Muscle of leg (tissue), 11 donors: ENCODE measurements around the gene THNSL1. TPM values are rescaled to one million over a fixed set of nuclear protein-coding genes. Genes with fewer than 3 reads are reported as not detected.

ENCODE experiments used
- DNase-seq: peaks from one replicate; pipeline ENCODE4 v3.0.0; 2013
- H3K27ac ChIP-seq: one replicate; pipeline ENCODE4 v1.5.1; 2013; ENCODE audit warnings: mild to moderate bottlenecking, low read length, control low read depth
- H3K27me3 ChIP-seq: one replicate; pipeline ENCODE4 v1.6.1; 2013; ENCODE audit warnings: low read length; ENCODE audit not compliant: control insufficient read depth, insufficient read depth
- H3K36me3 ChIP-seq: one replicate; pipeline ENCODE4 v1.6.1; 2013; ENCODE audit warnings: low read length; ENCODE audit not compliant: control insufficient read depth, insufficient read depth
- H3K4me1 ChIP-seq: one replicate; pipeline ENCODE4 v1.6.1; 2013; ENCODE audit warnings: low read length; ENCODE audit not compliant: control insufficient read depth, insufficient read depth
- H3K4me3 ChIP-seq: one replicate; pipeline ENCODE4 v1.5.1; 2013; ENCODE audit warnings: low read length, control low read depth
- H3K9me3 ChIP-seq: replicated peaks from 2 replicates; pipeline ENCODE4 v1.6.1; 2013; ENCODE audit warnings: low read depth, low read length; ENCODE audit not compliant: control insufficient read depth
- WGBS: methylation state at CpG from one replicate; pipeline ENCODE4 v1.1.5; 2013; ENCODE audit warnings: missing lambda C conversion rate; ENCODE audit not compliant: insufficient coverage; 5-methylcytosine and 5-hydroxymethylcytosine counted together
- polyA plus RNA-seq, 8 donors: library from polyadenylated mRNA; unstranded; fragments of 120-200 nt; gene quantifications; one replicate each; pipeline versions ENCODE4 v1.2.1 to v1.2.3, GENCODE V29; 2013; ENCODE audit warnings: inconsistent platforms in 1 of 8, low replicate concordance in 1 of 8; ENCODE audit not compliant: insufficient read length in 8 of 8, insufficient read depth in 1 of 8
- total RNA-seq: library from RNA; stranded (reverse); fragments of 120-200 nt; gene quantifications from one replicate; pipeline ENCODE4 v1.2.4, GENCODE V29; 2013

Gene THNSL1
- total and polyA plus RNA-seq, 9 donors: 4.1 to 7.0 (median 5.5) TPM

DNA sequence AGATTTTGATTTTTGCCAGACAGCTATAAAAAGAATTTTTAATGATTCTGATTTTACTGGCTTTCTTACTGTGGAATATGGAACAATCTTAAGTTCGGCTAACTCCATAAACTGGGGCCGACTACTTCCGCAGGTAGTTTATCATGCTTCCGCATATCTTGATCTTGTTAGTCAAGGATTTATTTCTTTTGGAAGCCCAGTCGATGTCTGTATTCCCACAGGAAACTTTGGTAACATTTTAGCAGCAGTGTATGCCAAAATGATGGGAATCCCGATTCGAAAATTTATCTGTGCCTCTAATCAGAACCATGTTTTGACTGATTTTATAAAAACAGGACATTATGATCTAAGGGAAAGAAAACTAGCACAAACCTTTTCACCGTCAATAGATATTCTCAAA is 8.1 kb downstream of the THNSL1 start:
- no peaks in the 10 kb centered on the region for H3K36me3 ChIP-seq
- no peaks in the 10 kb centered on the region for H3K4me1 ChIP-seq
- 54% methylated on average over 3 of the region's 8 CpGs for WGBS
- H3K27ac ChIP-seq: no peak overlapping the region
- peak; percentile 16 for DNase-seq
- H3K4me3 ChIP-seq: no peak overlapping the region
- H3K27me3 ChIP-seq: no peaks in the 10 kb centered on the region
- no peaks in the 10 kb centered on the region for H3K9me3 ChIP-seq

- no peak overlapping the region for H3K27ac ChIP-seq
- no peaks in the 10 kb centered on the region for H3K4me1 ChIP-seq
- H3K9me3 ChIP-seq: no peaks in the 10 kb centered on the region
- no peaks in the 10 kb centered on the region for H3K36me3 ChIP-seq
- WGBS: no CpG with 5 or more reads among the region's 1 CpG
- DNase-seq: no peak
- H3K4me3 ChIP-seq: no peak overlapping the region
- H3K27me3 ChIP-seq: no peaks in the 10 kb centered on the region
These were observed 10.1 kb downstream of the THNSL1 start for GRCh38 chr10:25026463-25026862.

DNA sequence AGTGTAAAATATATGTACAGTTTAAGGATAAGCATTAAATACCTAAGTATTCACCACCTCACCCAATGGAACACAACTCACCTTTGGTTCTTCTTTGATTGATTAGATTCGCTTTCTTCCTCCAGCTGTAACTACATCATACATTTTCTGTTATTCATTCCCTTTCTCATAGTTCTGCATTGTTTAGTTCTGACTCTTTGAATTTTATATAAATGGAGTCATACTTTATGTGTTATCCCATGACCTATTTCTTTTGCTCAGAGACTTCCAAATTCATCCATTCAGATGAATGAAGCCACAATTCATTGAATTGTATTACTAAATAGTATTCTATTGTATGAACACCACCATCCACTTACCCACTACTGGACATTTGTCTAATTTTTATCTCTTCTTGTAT is 12.3 kb downstream of the THNSL1 start:
- no CpG with 5 or more reads among the region's 1 CpG for WGBS
- no peaks in the 10 kb centered on the region for H3K4me1 ChIP-seq
- no peaks in the 10 kb centered on the region for H3K36me3 ChIP-seq
- H3K9me3 ChIP-seq: no peaks in the 10 kb centered on the region
- H3K4me3 ChIP-seq: no peak overlapping the region
- DNase-seq: no peak
- no peak overlapping the region for H3K27ac ChIP-seq
- H3K27me3 ChIP-seq: no peaks in the 10 kb centered on the region

GRCh38 chr10:25029519-25029918 is 13.1 kb downstream of the THNSL1 start:
- no peak for DNase-seq
- H3K4me3 ChIP-seq: no peak overlapping the region
- H3K4me1 ChIP-seq: no peaks in the 10 kb centered on the region
- H3K9me3 ChIP-seq: no peaks in the 10 kb centered on the region
- no peaks in the 10 kb centered on the region for H3K36me3 ChIP-seq
- H3K27ac ChIP-seq: no peak overlapping the region
- no CpG with 5 or more reads among the region's 2 CpGs for WGBS
- no peaks in the 10 kb centered on the region for H3K27me3 ChIP-seq

GRCh38 chr10:25036381-25036780 is 20.0 kb downstream of the THNSL1 start:
- H3K27me3 ChIP-seq: no peaks in the 10 kb centered on the region
- H3K36me3 ChIP-seq: no peaks in the 10 kb centered on the region
- H3K9me3 ChIP-seq: no peaks in the 10 kb centered on the region
- no peaks in the 10 kb centered on the region for H3K4me1 ChIP-seq
- H3K27ac ChIP-seq: no peak overlapping the region
- DNase-seq: no peak
- H3K4me3 ChIP-seq: no peak overlapping the region
- WGBS: no CpG with 5 or more reads among the region's 3 CpGs

- no peaks in the 10 kb centered on the region for H3K27me3 ChIP-seq
- no peaks in the 10 kb centered on the region for H3K36me3 ChIP-seq
- no peak overlapping the region for H3K4me3 ChIP-seq
- no CpG with 5 or more reads among the region's 2 CpGs for WGBS
- DNase-seq: no peak
- no peak overlapping the region for H3K27ac ChIP-seq
- no peaks in the 10 kb centered on the region for H3K9me3 ChIP-seq
- H3K4me1 ChIP-seq: no peaks in the 10 kb centered on the region
These were observed 21.9 kb downstream of the THNSL1 start for GRCh38 chr10:25038325-25038724.

- Histone ChIP-seq H3K27ac (no peak overlapping the region), H3K27me3 (no peaks in the 10 kb centered on the region), H3K36me3 (no peaks in the 10 kb centered on the region), H3K4me3 (no peak overlapping the region), H3K9me3 (no peaks in the 10 kb centered on the region), H3K4me1 (no peaks in the 10 kb centered on the region)
- DNase-seq: no peak
These were observed 23.1 kb downstream of the THNSL1 start for GRCh38 chr10:25039531-25039930.

DNA sequence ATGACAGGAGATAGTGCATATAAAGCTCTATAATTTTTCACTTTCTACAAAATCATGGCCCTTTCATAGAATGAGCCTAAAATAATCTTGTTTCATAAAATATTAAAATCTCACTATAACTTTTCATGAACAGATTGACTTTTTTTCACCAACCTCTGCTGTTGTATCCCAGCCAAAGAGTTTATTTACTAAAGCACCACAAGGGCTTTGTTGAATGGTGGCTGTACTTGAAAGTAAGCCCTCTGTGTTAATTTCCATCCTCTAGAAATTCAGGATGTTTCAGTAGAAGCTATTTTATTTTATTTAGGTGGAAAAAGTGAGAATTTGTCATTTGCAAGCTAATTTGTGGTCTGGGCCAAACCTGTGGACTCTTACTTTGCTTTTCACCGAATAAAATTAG is 30.2 kb downstream of the THNSL1 start:
- H3K27me3 ChIP-seq: no peaks in the 10 kb centered on the region
- H3K36me3 ChIP-seq: no peaks in the 10 kb centered on the region
- no peak overlapping the region for H3K27ac ChIP-seq
- 100% methylated on average over 1 of the region's 1 CpG for WGBS
- DNase-seq: no peak
- H3K4me1 ChIP-seq: no peaks in the 10 kb centered on the region
- H3K4me3 ChIP-seq: no peak overlapping the region
- H3K9me3 ChIP-seq: no peaks in the 10 kb centered on the region

- Histone ChIP-seq H3K36me3 (no peaks in the 10 kb centered on the region), H3K9me3 (no peaks in the 10 kb centered on the region), H3K27me3 (no peaks in the 10 kb centered on the region), H3K4me3 (no peak overlapping the region), H3K4me1 (no peaks in the 10 kb centered on the region), H3K27ac (no peak overlapping the region)
- WGBS: no CpG with 5 or more reads among the region's 2 CpGs
- DNase-seq: peak; percentile 27
These were observed 30.7 kb downstream of the THNSL1 start for GRCh38 chr10:25047088-25047487.

GRCh38 chr10:25047591-25048301 is 31.3 kb downstream of the THNSL1 start:
- 73% methylated on average over 2 of the region's 4 CpGs for WGBS
- Histone ChIP-seq H3K27me3 (no peaks in the 10 kb centered on the region), H3K4me3 (no peak overlapping the region), H3K36me3 (no peaks in the 10 kb centered on the region), H3K27ac (no peak overlapping the region), H3K9me3 (no peaks in the 10 kb centered on the region), H3K4me1 (no peaks in the 10 kb centered on the region)
- DNase-seq: no peak

GRCh38 chr10:25048450-25048849 is 32.0 kb downstream of the THNSL1 start:
- Histone ChIP-seq H3K4me1 (no peaks in the 10 kb centered on the region), H3K27ac (no peak overlapping the region), H3K36me3 (no peaks in the 10 kb centered on the region), H3K4me3 (no peak overlapping the region), H3K9me3 (no peaks in the 10 kb centered on the region), H3K27me3 (no peaks in the 10 kb centered on the region)
- WGBS: 79% methylated on average over 3 of the region's 5 CpGs
- DNase-seq: peak; percentile 19
